GM21528 (cell line): ENCODE measurements around the gene HMCES.

Experiments used
- ATAC-seq: cut with Tn5 transposase; IDR thresholded peaks from one replicate; pipeline ENCODE4 v1.9.1; 2021; ENCODE audit warnings: mild to moderate bottlenecking, moderate library complexity; ENCODE audit not compliant: unreplicated experiment, low FRiP score

The HMCES gene

GRCh38 chr3:129291236-129291886 lies 12.7 kb downstream of the HMCES start:
- ATAC-seq = no peak

DNA sequence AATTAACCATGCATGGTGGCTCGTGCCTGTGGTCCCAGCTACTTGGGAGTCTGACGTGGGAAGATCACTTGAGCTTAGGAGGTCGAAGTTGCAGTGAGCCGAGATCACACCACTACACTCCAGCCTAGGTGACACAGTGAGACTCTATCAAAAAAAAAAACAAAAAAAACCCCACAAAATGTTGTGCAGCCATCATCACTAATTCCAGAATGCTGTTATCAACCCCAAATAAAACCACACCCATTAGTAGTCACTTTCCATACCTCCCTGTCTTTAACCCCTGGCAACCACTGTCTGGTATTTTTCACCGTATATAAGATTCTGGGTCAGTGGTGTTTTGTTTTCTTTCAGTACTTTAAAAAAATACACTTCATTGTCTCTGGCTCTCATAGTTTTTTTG lies 16.6 kb downstream of the HMCES start:
- no peak for ATAC-seq

GRCh38 chr3:129304146-129304961 lies 25.7 kb downstream of the HMCES start:
- no peak for ATAC-seq

- ATAC-seq = no peak
These were observed 26.2 kb downstream of the HMCES start for GRCh38 chr3:129304962-129305222.

- no peak for ATAC-seq
These were observed 27.0 kb downstream of the HMCES start for GRCh38 chr3:129305592-129306091.

- no peak for ATAC-seq
These were observed 30.0 kb downstream of the HMCES start for GRCh38 chr3:129308636-129309035.

DNA sequence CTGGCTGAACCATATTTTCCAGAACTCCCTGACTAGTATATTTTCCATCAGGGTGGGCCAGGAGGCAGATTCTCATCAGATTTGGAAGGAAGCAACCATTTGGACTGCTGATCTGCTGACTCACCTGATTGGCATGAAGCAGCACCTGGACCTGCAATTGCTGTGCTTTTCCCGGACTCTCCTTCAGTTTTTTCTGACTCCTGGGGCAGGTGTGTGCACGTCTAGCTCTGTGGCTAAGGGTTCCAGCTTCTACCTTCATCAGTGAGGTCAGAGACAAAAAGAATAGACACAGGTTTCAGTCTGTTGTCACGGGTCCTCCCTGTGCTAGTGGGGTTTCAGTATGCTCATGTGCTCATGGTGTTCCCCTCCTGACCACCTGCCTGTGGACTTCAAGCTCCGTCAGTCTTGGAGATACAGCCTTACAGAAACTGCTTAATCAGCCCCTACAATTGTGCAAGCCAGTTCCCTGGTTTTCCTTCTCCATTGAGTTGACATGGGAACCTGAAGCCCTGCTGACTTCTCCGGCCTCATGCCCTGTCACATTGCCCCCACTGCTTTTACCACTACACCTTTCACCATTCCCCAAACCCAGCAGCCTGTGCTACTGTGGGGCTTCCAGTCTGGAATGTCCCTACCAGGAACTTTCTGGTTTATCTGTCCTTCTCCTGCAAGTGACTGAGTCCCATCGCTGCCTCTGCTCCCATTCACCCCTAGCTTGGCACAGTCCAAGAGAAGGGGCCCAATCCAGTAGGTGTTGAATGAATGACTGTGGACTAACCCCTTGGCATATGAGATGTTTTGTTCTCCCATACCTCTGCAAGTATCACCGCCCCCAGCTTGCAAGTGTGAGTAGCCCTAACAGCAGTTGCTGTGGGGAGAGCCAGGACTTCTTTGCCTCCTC lies 31.7 kb downstream of the HMCES start:
- ATAC-seq = no peak

DNA sequence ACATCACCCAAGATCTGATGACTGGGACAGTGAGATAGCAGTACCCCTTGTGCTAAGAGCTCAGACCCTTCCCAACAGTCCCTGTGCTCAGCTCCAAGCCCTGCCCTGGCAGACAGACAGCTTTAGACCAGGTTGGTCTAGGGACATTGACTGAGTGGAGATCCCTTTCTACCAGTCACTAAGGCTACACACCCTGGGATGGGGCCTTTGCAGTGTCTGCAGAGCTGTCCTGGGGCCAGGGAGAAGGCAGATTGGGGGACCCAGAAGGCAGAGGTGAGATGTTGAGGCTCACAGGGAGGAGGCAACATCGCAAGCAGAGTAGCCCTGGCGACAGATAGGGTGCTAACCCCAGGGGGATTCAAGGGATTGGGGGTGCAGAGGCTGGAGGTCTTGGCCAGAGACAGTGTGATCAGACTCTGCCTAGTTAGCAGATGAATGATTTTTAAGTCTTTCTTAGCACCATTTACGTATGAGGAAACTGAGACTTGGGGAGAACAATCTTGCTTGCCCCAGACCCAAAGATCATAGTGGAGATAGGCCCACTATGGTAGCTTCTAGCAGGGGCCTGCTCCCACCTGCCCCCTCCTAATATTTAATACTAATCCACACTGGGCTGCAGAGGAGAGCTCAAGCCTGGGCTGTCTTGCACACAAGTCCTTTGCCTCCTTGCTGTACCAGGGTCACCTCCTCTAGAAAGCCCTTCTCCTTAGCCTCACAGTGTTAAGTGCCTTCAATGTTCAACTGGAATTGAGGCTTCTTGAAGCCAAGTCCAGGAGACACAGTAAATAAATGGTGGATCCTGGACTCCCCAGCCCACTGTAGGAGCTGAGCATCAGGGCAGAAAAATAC lies 32.6 kb downstream of the HMCES start:
- no peak for ATAC-seq

- no peak for ATAC-seq
These were observed 33.5 kb downstream of the HMCES start for GRCh38 chr3:129312021-129312639.

- ATAC-seq = no peak
These were observed 34.2 kb downstream of the HMCES start for GRCh38 chr3:129312671-129313414.

- no peak for ATAC-seq
These were observed 34.7 kb downstream of the HMCES start for GRCh38 chr3:129313415-129313664.

DNA sequence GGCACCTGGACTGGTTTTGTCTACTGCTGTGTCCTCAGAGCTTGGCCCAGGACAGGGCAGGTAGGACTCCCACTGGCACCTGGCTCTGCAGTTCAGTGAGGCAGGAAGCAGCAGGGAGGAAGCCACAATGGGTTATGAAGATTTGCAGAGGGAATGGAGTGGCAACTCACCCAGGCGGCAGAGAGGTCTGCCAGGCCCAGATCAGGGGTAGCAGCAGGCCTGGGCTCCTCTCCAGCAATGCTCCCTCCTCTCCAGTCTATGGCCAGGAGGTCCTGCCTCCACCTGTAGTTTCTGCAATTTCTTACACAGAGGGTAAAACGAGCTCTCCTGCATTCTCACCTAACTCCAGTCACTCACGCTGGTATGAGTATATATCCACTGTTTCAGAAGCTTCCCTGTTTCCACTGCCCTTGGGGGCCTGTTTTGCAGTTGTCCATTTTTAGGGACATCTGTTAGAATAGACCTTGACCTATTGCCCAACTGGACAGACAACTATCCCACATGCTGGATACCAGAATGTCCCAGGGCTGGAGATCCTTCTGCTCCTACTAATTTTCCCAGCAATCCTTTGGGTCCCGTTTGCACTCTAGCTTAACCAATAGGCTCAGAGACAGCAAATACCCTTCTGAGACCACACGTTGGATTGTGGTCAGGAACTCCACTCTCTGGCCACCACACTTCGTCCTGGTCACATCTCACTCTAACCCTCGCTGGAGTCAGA lies 35.2 kb downstream of the HMCES start:
- ATAC-seq = no peak

DNA sequence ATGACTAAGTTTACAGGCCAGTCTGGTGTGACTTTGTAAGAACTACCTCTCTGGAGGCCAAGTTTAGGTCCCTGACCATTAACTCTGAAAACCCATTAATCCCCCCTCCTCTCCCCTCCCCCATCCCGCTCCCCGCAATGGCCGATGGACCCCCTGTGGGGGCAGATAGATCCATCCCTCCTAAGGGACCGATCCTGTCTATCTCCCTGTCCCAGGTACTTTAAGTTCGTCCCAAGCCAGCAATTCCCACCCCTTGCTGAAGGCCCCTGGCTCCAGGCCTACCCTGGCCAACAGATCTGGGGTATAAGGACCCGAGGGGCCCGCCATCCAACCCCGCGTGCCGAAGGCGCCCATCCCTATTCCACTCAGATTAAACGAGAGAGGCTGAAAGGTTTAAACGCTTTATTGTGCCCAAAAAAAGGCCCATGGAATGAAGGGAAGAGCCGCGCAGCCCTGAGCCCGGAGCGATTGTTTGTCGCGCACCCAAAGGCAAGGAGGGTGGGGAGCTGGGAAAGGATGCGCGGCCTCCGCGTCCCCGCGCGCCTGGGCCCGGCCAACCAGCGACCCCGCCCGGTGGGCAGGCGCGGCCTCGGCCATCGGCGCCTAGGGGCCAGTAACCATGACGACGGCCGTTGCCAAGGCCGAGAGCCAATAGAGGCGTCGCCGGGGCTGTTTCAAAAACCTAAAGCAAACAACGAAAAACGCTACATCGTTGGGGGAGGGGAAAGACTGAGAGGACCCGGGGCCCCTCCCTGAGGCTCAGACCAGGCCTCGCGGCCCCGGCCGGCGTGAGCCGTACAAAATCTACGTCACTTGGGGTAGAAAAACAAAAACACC lies 35.9 kb downstream of the HMCES start:
- no peak for ATAC-seq

DNA sequence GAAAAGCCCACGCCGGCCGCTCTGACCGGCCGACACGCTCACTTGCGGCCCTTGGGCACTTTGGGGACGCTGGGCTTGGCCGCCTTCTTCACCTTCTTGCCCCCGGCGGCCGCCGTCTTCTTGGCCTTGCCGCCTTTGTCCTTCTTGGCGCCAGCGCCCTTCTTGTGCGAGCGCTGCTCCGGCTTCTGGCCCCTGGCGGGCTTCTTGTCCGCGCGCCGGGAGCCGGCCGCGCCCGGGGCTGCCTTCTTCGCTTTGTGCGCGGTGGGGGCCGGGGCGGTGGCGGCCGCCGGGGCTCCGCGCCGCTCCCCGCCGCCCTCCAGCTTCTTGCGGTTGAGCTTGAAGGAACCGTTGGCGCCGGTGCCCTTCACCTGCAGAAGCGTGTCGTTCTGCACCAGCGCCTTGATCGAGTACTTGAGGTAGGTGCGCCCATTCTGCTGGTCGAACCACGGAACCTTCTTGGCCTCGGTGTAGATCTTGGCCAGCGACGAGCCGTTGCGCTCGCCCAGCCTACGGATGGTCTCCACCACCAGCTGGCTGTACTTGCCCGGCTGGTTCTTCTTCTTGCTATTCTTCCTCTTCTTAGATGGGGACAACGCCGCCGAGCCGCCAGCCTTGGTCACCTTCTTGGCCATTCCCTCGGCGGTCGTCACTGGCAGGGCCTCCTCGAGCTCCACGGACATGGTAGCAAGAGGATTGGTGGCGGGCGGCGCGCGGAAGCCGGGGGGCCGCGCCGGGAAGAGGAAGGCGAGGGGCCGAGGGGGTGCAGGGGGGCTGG lies 36.7 kb downstream of the HMCES start:
- ATAC-seq = no peak

- no peak for ATAC-seq
These were observed 37.3 kb downstream of the HMCES start for GRCh38 chr3:129315998-129316247.

- ATAC-seq = peak; percentile 42
These were observed 37.8 kb downstream of the HMCES start for GRCh38 chr3:129316248-129317013.
